Hair follicular keratinocyte (primary cell): ENCODE measurements around the gene MFNG. TPM values are rescaled to one million over a fixed set of nuclear protein-coding genes. Genes with fewer than 3 reads are reported as not detected.

Experiments used
- total RNA-seq: library from RNA; depleted of rRNA; stranded (reverse); fragments of >200 nt; gene quantifications from 2 replicates; pipeline ENCODE4 v1.2.3, GENCODE V29; 2015

MFNG gene, protein sequence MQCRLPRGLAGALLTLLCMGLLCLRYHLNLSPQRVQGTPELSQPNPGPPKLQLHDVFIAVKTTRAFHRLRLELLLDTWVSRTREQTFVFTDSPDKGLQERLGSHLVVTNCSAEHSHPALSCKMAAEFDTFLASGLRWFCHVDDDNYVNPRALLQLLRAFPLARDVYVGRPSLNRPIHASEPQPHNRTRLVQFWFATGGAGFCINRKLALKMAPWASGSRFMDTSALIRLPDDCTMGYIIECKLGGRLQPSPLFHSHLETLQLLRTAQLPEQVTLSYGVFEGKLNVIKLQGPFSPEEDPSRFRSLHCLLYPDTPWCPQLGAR
- total RNA-seq, result 2.5 and 4.0 TPM in 2 replicates

DNA sequence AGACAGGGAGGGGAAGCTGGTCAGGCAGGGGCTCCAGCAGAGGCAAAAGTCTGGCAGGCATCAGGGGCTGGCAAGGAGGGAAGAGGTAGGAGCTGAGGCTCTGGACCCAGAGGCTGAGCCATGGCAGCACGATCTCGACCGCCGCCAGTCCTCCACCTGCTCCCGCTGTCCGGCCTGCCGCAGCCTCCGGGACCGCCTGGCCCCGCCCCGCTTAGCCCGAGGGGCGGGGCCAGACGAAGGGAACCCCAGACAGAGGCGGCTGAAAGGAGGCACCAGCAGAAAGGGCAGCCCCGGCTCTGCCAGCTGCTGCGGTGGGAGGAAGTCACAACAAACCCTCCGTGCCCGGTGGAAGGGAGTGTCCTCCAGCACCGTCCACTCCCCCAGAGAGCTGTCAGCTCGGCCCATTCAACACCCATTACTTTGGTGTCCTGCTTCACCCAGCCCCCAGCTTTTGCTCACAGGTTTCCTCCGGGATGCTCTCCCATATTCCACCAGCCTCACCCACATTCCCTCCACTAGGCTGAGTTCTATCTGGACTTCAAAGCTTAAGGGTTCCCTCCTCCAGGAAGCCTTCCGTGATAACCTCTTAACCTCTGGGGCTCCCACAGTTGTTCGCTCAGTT is at the start of gene MFNG:
TSS of gene MFNG (minus strand) at position 161 of the 622 bp plus-strand sequence. CDS start 207 bp downstream, outside the sequence.

DNA sequence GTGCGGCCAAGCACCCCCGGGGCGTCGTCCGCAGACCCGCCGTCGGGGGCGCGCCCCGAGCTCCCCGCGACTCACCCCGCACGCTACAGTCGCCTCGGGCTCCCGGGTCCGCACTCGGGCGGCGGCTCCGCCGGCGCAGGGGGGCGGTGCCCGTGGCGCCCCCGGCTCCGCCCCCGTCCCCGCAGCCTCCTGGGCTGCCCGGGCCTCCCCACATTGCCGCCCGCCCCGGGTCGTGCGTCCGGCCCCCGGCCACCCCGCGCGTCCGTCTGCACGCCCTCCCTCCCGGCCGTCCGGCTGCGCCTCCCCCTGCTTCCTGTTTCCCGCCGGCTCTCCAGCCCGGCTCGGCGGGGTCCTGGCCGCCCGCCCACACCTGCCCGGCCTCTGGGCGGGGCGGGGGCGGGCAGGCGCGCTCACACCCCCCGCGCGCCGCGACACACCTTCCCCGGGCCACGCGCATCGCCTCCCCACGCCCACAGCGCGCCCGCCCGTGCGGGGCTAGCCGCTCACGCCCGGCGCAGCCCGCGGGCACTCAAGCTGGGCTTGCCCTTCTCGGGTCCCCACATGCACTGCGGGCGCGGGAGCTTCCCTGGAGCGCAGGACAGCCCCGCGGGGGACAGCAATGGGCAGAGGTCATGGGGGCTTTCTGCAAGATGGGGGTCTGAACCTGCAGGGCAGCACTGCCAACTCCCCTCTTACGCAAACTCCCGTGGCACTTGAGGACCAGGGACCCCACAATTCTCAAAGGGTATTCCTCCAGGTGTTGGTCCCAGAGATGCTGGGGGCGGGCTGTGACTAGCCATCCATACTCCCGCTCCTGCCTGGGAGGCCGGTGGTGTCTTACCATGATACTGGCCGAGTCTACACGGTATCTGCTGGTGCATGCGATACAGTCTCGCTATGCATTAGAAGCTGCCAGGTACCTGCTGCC is 33.3 kb upstream of the MFNG start, which contains the start of gene CARD10:
TSS of gene CARD10 (minus strand) at position 148 of the 928 bp plus-strand sequence. CDS start 215 bp downstream, outside the sequence.

GRCh38 chr22:37427135-37427710 is 59.0 kb downstream of the MFNG start, which contains the start of gene ELFN2:
Gene ELFN2, minus strand, starts transcription at chr22:37427479. Its CDS starts 51,945 bp downstream, at chr22:37375534.

Other genes starting within 250 kb of the MFNG start
- gene RAC2, start 242.1 kb downstream of the MFNG start, total RNA-seq, result 153 and 181 TPM in 2 replicates
- gene CYTH4, start 203.9 kb downstream of the MFNG start, total RNA-seq, result 0.08 TPM in 1 of 2 replicates, not detected in the other
- 0.61 and 1.9 TPM in 2 replicates for gene ELFN2, start 58.9 kb downstream of the MFNG start, total RNA-seq
- 67.6 and 88.3 TPM in 2 replicates for gene CARD10, start 33.0 kb upstream of the MFNG start, total RNA-seq
- 54.1 and 65.0 TPM in 2 replicates for gene CDC42EP1, start 74.1 kb upstream of the MFNG start, total RNA-seq
- gene LGALS2, start 93.7 kb upstream of the MFNG start, total RNA-seq, result not detected in 2 replicates
- gene GGA1, start 122.5 kb upstream of the MFNG start, total RNA-seq, result 31.7 and 49.1 TPM in 2 replicates
- 59.8 and 60.1 TPM in 2 replicates for gene SH3BP1, start 153.3 kb upstream of the MFNG start, total RNA-seq
- 5.9 and 13.7 TPM in 2 replicates for gene PDXP, start 172.3 kb upstream of the MFNG start, total RNA-seq
- 4,087 and 4,639 TPM in 2 replicates for gene LGALS1, start 189.3 kb upstream of the MFNG start, total RNA-seq
- gene NOL12, start 200.0 kb upstream of the MFNG start, total RNA-seq, result 18.6 and 38.7 TPM in 2 replicates
- 43.3 and 43.4 TPM in 2 replicates for gene TRIOBP, start 210.7 kb upstream of the MFNG start, total RNA-seq